Measurements from ENCODE around the gene MYOM1.
"Not testable (repeated sequence)": the region's sequence is repeated elsewhere in the genome, so short reads cannot be mapped to it uniquely, and the experiment has no call there.

MYOM1 gene

GRCh38 chr18:3054214-3054613, 165.6 kb downstream of the MYOM1 start:
- no peak overlapping the region for H3K27ac ChIP-seq
- TF ChIP-seq ZFX (IDR thresholded peaks at IDR 0.05; ENCODE audit: borderline replicate concordance) = no peak

GRCh38 chr18:3053081-3053480, 166.7 kb downstream of the MYOM1 start:
- no peak for TF ChIP-seq CTCF (IDR thresholded peaks at IDR 0.05)
- TF ChIP-seq ZFX (IDR thresholded peaks at IDR 0.05; ENCODE audit: borderline replicate concordance) = no peak

GRCh38 chr18:3052411-3052758, 167.4 kb downstream of the MYOM1 start:
- no peak overlapping the region for H3K27ac ChIP-seq

More at GRCh38 chr18:3053081-3053480, 166.7 kb downstream of the MYOM1 start:
- no peak overlapping the region for H3K27ac ChIP-seq

GRCh38 chr18:3051718-3052410, 167.9 kb downstream of the MYOM1 start:
- TF ChIP-seq CTCF (IDR thresholded peaks at IDR 0.05) (no peak), ZFX (IDR thresholded peaks at IDR 0.05; ENCODE audit: borderline replicate concordance) (no peak)
- H3K27ac ChIP-seq = no peak overlapping the region

More at GRCh38 chr18:3052411-3052758, 167.4 kb downstream of the MYOM1 start:
- TF ChIP-seq CTCF (IDR thresholded peaks at IDR 0.05) (no peak), ZFX (IDR thresholded peaks at IDR 0.05; ENCODE audit: borderline replicate concordance) (no peak)

GRCh38 chr18:3049897-3050454, 169.8 kb downstream of the MYOM1 start:
- not testable (repeated sequence) for H3K27ac ChIP-seq

- TF ChIP-seq ZFX (IDR thresholded peaks at IDR 0.05; ENCODE audit: borderline replicate concordance) (no peak), CTCF (IDR thresholded peaks at IDR 0.05) (no peak)
- H3K27ac ChIP-seq = no peak overlapping the region
Observed at GRCh38 chr18:3048820-3049349, 170.9 kb downstream of the MYOM1 start.

- no peak overlapping the region for H3K27ac ChIP-seq
- TF ChIP-seq CTCF (IDR thresholded peaks at IDR 0.05) (no peak), ZFX (IDR thresholded peaks at IDR 0.05; ENCODE audit: borderline replicate concordance) (no peak)
Observed at GRCh38 chr18:3048121-3048520, 171.6 kb downstream of the MYOM1 start.

- TF ChIP-seq CTCF (IDR thresholded peaks at IDR 0.05) (no peak), ZFX (IDR thresholded peaks at IDR 0.05; ENCODE audit: borderline replicate concordance) (no peak)
- no peak overlapping the region for H3K27ac ChIP-seq
Observed at GRCh38 chr18:3046216-3046808, 173.5 kb downstream of the MYOM1 start.
